ENCODE results near the gene ITPK1. TPM values are rescaled to one million over a fixed set of nuclear protein-coding genes. Genes with fewer than 3 reads are reported as not detected.

ITPK1 gene
- total RNA-seq, 2 experiments from 2014 or later: 78.5 to 83.5 TPM

DNA sequence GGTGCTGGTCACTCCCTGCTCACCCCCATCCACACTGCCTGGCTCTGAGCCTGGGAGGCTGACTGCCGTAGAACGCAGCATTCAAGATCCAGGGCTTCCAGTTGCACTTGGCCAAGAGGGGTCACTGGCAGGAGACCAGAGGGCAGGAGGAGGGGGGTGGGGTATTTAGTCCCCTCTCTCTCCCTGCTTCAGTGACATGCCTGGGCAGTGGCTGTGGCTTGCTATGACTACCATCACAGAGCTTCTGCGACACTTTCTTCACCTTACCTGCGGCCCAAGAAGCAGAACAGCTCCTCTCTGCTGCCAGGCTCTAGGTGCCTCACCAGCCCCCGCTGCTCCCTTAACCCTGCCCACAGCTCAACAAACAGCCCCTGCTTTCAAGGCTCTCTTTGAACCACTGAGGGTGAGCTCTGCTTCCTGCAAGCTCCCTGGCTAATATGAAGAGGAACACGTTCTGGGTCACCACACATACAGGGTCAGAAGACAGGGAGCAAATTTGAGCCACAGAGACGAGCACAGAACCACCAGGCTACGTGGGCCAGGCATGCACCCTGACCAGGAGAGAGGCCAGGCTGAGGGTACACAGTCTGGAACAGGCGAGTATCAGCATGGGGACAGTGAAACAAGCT is 55.7 kb downstream of the ITPK1 start:
- TF ChIP-seq, protein P1, sequence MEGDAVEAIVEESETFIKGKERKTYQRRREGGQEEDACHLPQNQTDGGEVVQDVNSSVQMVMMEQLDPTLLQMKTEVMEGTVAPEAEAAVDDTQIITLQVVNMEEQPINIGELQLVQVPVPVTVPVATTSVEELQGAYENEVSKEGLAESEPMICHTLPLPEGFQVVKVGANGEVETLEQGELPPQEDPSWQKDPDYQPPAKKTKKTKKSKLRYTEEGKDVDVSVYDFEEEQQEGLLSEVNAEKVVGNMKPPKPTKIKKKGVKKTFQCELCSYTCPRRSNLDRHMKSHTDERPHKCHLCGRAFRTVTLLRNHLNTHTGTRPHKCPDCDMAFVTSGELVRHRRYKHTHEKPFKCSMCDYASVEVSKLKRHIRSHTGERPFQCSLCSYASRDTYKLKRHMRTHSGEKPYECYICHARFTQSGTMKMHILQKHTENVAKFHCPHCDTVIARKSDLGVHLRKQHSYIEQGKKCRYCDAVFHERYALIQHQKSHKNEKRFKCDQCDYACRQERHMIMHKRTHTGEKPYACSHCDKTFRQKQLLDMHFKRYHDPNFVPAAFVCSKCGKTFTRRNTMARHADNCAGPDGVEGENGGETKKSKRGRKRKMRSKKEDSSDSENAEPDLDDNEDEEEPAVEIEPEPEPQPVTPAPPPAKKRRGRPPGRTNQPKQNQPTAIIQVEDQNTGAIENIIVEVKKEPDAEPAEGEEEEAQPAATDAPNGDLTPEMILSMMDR (IDR thresholded peaks at IDR 0.05): no peak
- ATAC-seq: peak; percentile 84
- DNase-seq: peak; percentile 70
- H3K27me3 Mint-ChIP-seq: no peaks in the 10 kb centered on the region
- no peaks in the 10 kb centered on the region for H3K9me3 Mint-ChIP-seq
- H3K4me3 Mint-ChIP-seq: peak overlapping the region; percentile 39
- intact Hi-C loops (cut with micrococcal nuclease): no loop called here
- H3K4me1 Mint-ChIP-seq (ENCODE audit: low read depth): peaks cover 74% of the 10 kb centered on the region
- H3K27ac Mint-ChIP-seq: peak overlapping the region; percentile 88
- ChIA-PET CTCF (interaction anchor here (0.8 to 2.8 kb wide), 5 partner anchors 26 to 108 kb away, joined by 3 to 21 read pairs (median 4); partner anchors contain the start of gene ITPK1), POLR2A (interaction anchor here (0.9 to 1.1 kb wide), 3 partner anchors 12 to 53 kb away, joined by 3 to 4 read pairs (median 4); no protein-coding TSS in a partner anchor)
- H3K36me3 Mint-ChIP-seq (ENCODE audit: low read depth): peaks cover 16% of the 10 kb centered on the region

GRCh38 chr14:93059260-93059659 is 56.5 kb downstream of the ITPK1 start:
- no peaks in the 10 kb centered on the region for H3K27me3 Mint-ChIP-seq
- TF ChIP-seq, protein P1 (IDR thresholded peaks at IDR 0.05): no peak
- no peak overlapping the region for H3K4me3 Mint-ChIP-seq
- DNase-seq: no peak
- no peak for ATAC-seq
- H3K4me1 Mint-ChIP-seq (ENCODE audit: low read depth): peaks cover 71% of the 10 kb centered on the region
- POLR2A ChIA-PET: no interaction called here
- intact Hi-C loops (cut with micrococcal nuclease): no loop called here
- peaks cover 9% of the 10 kb centered on the region for H3K36me3 Mint-ChIP-seq (ENCODE audit: low read depth)
- CTCF ChIA-PET: no interaction called here
- no peaks in the 10 kb centered on the region for H3K9me3 Mint-ChIP-seq
- no peak overlapping the region for H3K27ac Mint-ChIP-seq

GRCh38 chr14:93057586-93058280 is 58.0 kb downstream of the ITPK1 start:
- ChIA-PET CTCF (interaction anchor here (1.1 kb wide), 1 partner anchor 56 kb away, joined by 5 read pairs; no protein-coding TSS in a partner anchor), POLR2A (interaction anchor here (1.4 kb wide), 1 partner anchor 8 kb away, joined by 4 read pairs; no protein-coding TSS in a partner anchor)
- TF ChIP-seq, protein P1 (IDR thresholded peaks at IDR 0.05): no peak
- intact Hi-C loops (cut with micrococcal nuclease): no loop called here
- peak overlapping the region; percentile 71 for H3K27ac Mint-ChIP-seq
- DNase-seq (no peak), ATAC-seq (no peak)
- no peaks in the 10 kb centered on the region for H3K27me3 Mint-ChIP-seq
- peaks cover 72% of the 10 kb centered on the region for H3K4me1 Mint-ChIP-seq (ENCODE audit: low read depth)
- H3K4me3 Mint-ChIP-seq: no peak overlapping the region
- peaks cover 5% of the 10 kb centered on the region for H3K36me3 Mint-ChIP-seq (ENCODE audit: low read depth)
- no peaks in the 10 kb centered on the region for H3K9me3 Mint-ChIP-seq

- Mint-ChIP-seq H3K9me3 (no peaks in the 10 kb centered on the region), H3K4me1 (ENCODE audit: low read depth) (peaks cover 66% of the 10 kb centered on the region), H3K27me3 (no peaks in the 10 kb centered on the region), H3K4me3 (no peak overlapping the region), H3K36me3 (ENCODE audit: low read depth) (peaks cover 6% of the 10 kb centered on the region), H3K27ac (peak overlapping the region; percentile 32)
- intact Hi-C loops (cut with micrococcal nuclease): no loop called here
- no peak for ATAC-seq
- CTCF ChIA-PET: interaction anchor here (1.1 to 1.3 kb wide), 2 partner anchors 56 kb away, joined by 3 to 5 read pairs; no protein-coding TSS in a partner anchor
- TF ChIP-seq, protein P1 (IDR thresholded peaks at IDR 0.05): no peak
- POLR2A ChIA-PET: interaction anchor here (1.4 kb wide), 1 partner anchor 9 kb away, joined by 4 read pairs; no protein-coding TSS in a partner anchor
- DNase-seq: no peak
Observed at GRCh38 chr14:93056840-93057585, 58.7 kb downstream of the ITPK1 start.
